K562 (cell line): ENCODE data around the gene PTCH1. TPM values are rescaled to one million over a fixed set of nuclear protein-coding genes. Genes with fewer than 3 reads are reported as not detected.

ENCODE experiments used
- ATAC-seq: fragments of 200-7000 bp; cut with Tn5 transposase; 3 replicates; pipeline ENCODE4 v1.9.1; 2020; ENCODE audit warnings: moderate library complexity
- BruUV-seq: library from RNA; stranded (reverse); fragments of 400-500 nt; replicated peaks from 2 replicates; lab custom pipeline; 2021; lab: Mats Ljungman, UMichigan
- CTCF ChIA-PET: fragments of 300-600 bp; formaldehyde crosslinking; extraction: SDS; loops from one replicate; lab custom pipeline; 2021; ENCODE audit warnings: low intra/inter-chr PET ratio; lab: Yijun Ruan, JAX
- POLR2A ChIA-PET: fragments of 300-600, 350-650 bp; sonication (Branson Sonifier 250); formaldehyde crosslinking; extraction: SDS; loops from one replicate; lab custom pipeline; 2021; ENCODE audit warnings: antibody characterized with exemption, inconsistent platforms; lab: Yijun Ruan, JAX
- DNase-seq, 4 experiments: peaks; one replicate each; pipeline versions ENCODE4 v3.0.0 to v3.0.0-alpha.2; 2011 to 2018; ENCODE audit warnings: low spot score in 3 of 4, mixed read lengths in 3 of 4; ENCODE audit errors: extremely low read depth in 1 of 4
- FAIRE-seq: peaks from 2 replicates; lab custom pipeline; 2011; peaks lifted over from hg19 to GRCh38; lab: Jason Lieb, UNC
- H2AFZ ChIP-seq: 2 replicates; pipeline ENCODE4 v1.6.0; 2011; ENCODE audit warnings: low read depth, low read length, control low read depth, inconsistent platforms
- H3K27ac ChIP-seq: fragments of 200-600 bp; 3 replicates; pipeline ENCODE4 v1.8.0; 2011; ENCODE audit warnings: low read depth, mild to moderate bottlenecking, control low read depth, inconsistent platforms, low read length, moderate library complexity, mixed read lengths; ENCODE audit errors: extremely low read depth
- H3K27me3 ChIP-seq, 2 experiments: fragments of 300-600 bp in 1 of 2; 2 replicates in 1 of 2; 3 replicates in 1 of 2; pipeline versions ENCODE4 v1.6.0 to v1.8.0; 2011; ENCODE audit warnings: inconsistent platforms in 2 of 2, low read length in 2 of 2, mild to moderate bottlenecking in 1 of 2, mixed read lengths in 1 of 2, moderate library complexity in 1 of 2; ENCODE audit not compliant: control insufficient read depth in 2 of 2, insufficient read depth in 2 of 2
- H3K36me3 ChIP-seq: fragments of 300-600 bp; 3 replicates; pipeline ENCODE4 v1.8.0; 2011; ENCODE audit warnings: mild to moderate bottlenecking, low read length, inconsistent platforms; ENCODE audit not compliant: control insufficient read depth, insufficient read depth
- H3K4me1 ChIP-seq, 2 experiments: fragments of 200-600 bp in 1 of 2; replicated peaks in 1 of 2; 2 replicates in 1 of 2; 3 replicates in 1 of 2; pipeline versions ENCODE4 v1.5.1 to v1.8.0; 2011; ENCODE audit warnings: inconsistent platforms in 2 of 2, low read length in 2 of 2, mild to moderate bottlenecking in 1 of 2, mixed read lengths in 1 of 2, moderate library complexity in 1 of 2; ENCODE audit not compliant: control insufficient read depth in 2 of 2, insufficient read depth in 2 of 2
- H3K4me2 ChIP-seq: 2 replicates; pipeline ENCODE4 v1.6.1; 2011; ENCODE audit warnings: low read length, control low read depth, inconsistent platforms, mixed read lengths; ENCODE audit not compliant: insufficient read depth
- H3K4me3 ChIP-seq: fragments of 200-600 bp; sonication (generic), shearing (Covaris generic); 2 replicates; pipeline ENCODE4 v1.5.1; 2016; ENCODE audit warnings: control low read depth, inconsistent platforms
- H3K79me2 ChIP-seq: fragments of 200-600 bp; 3 replicates; pipeline ENCODE4 v1.8.0; 2011; ENCODE audit warnings: low read length, inconsistent platforms; ENCODE audit not compliant: control insufficient read depth, insufficient read depth
- H3K9ac ChIP-seq, 2 experiments: 2 replicates each; pipeline versions ENCODE4 v1.6.0 to v1.6.1; 2011; ENCODE audit warnings: low read depth in 2 of 2, low read length in 2 of 2, control low read depth in 1 of 2, inconsistent platforms in 1 of 2, mild to moderate bottlenecking in 1 of 2, mixed read lengths in 1 of 2; ENCODE audit not compliant: insufficient read depth in 1 of 2
- H3K9me1 ChIP-seq: one replicate; pipeline ENCODE4 v1.6.0; 2011; ENCODE audit warnings: inconsistent platforms, mild to moderate bottlenecking, low read length, moderate library complexity; ENCODE audit not compliant: control insufficient read depth, insufficient read depth
- H3K9me3 ChIP-seq: replicated peaks from 2 replicates; pipeline ENCODE4 v1.5.1; 2011; ENCODE audit warnings: low read depth, low read length, inconsistent platforms; ENCODE audit not compliant: control insufficient read depth, insufficient read depth
- H4K20me1 ChIP-seq: replicated peaks from 2 replicates; pipeline ENCODE4 v1.6.1; 2011; ENCODE audit warnings: low read length, inconsistent platforms, mixed read lengths; ENCODE audit not compliant: control insufficient read depth, insufficient read depth
- BRF1 ChIP-seq: IDR thresholded peaks from 3 replicates; pipeline ENCODE4 v1.6.1; 2011; ENCODE audit warnings: borderline replicate concordance, mild to moderate bottlenecking; ENCODE audit not compliant: insufficient read length; ENCODE audit errors: extremely low read depth
- FOXJ2 ChIP-seq: fragments of 200-800 bp; sonication (Bioruptor generic); IDR thresholded peaks from 2 replicates; pipeline ENCODE4 v1.6.1; 2016; ENCODE audit warnings: missing genetic modification characterization, missing compliant biosample characterization
- MBD1 ChIP-seq: fragments of 250-450 bp; sonication (Bioruptor Pico); IDR thresholded peaks from 2 replicates; pipeline ENCODE4 v1.8.0; 2022; ENCODE audit warnings: inconsistent platforms
- TAF1 ChIP-seq: IDR thresholded peaks from 2 replicates; pipeline ENCODE4 v1.6.1; 2011; ENCODE audit warnings: mild to moderate bottlenecking, low read length, moderate library complexity; ENCODE audit not compliant: insufficient read depth, control insufficient read depth, severe bottlenecking; ENCODE audit errors: extremely low read depth
- TOE1 ChIP-seq, 2 experiments: fragments of 450-650 bp in 1 of 2; sonication (generic) in 1 of 2; formaldehyde crosslinking in 1 of 2; IDR thresholded peaks; 2 replicates each; pipeline versions ENCODE4 v1.7.1 to v1.8.0; 2016 to 2022; ENCODE audit warnings: borderline replicate concordance in 2 of 2, mild to moderate bottlenecking in 2 of 2, antibody characterized with exemption in 1 of 2, inconsistent platforms in 1 of 2, low read depth in 1 of 2, missing genetic modification reagents in 1 of 2, moderate library complexity in 1 of 2
- ZBTB7A ChIP-seq: IDR thresholded peaks from 2 replicates; pipeline ENCODE4 v1.6.1; 2011; ENCODE audit warnings: low read depth, mild to moderate bottlenecking, low read length, moderate library complexity, borderline replicate concordance; ENCODE audit not compliant: control insufficient read depth
- ZFP30 ChIP-seq: fragments of 250-450 bp; sonication (Bioruptor Pico); IDR thresholded peaks from 2 replicates; pipeline ENCODE4 v1.8.0; 2022; ENCODE audit warnings: moderate library complexity, mild to moderate bottlenecking, inconsistent platforms, borderline replicate concordance
- ZFX ChIP-seq: sonication (generic); formaldehyde crosslinking; IDR thresholded peaks from 2 replicates; pipeline ENCODE4 v1.8.0; 2022; ENCODE audit warnings: mild to moderate bottlenecking, missing genetic modification reagents, moderate library complexity
- ZNF3 ChIP-seq: fragments of 250-450 bp; sonication (Bioruptor Pico); IDR thresholded peaks from 2 replicates; pipeline ENCODE4 v1.5.0; 2021; ENCODE audit warnings: mild to moderate bottlenecking, moderate library complexity
- ZNF316 ChIP-seq: fragments of 450-650 bp; IDR thresholded peaks from 2 replicates; pipeline ENCODE4 v1.6.1; 2016
- WGBS: fragments of 100-300 bp; shearing (Covaris generic); methylation state at CpG from one replicate; pipeline ENCODE4 v1.1.6; 2016; ENCODE audit warnings: low coverage, mixed read lengths; ENCODE audit not compliant: insufficient coverage; ENCODE audit errors: missing lambda C conversion rate; 5-methylcytosine and 5-hydroxymethylcytosine counted together
- in situ Hi-C: fragments of 300-500 bp; cut with MboI; formaldehyde crosslinking; loops from 4 replicates; pipeline ENCODE4 v1.15.0; 2018; ENCODE audit warnings: inconsistent platforms, mixed read lengths
- intact Hi-C: fragments of 100-400 bp; cut with micrococcal nuclease; formaldehyde crosslinking; loops from 2 replicates; pipeline ENCODE4 v1.14.2; 2022
- polyA plus RNA-seq, 8 experiments: library from polyadenylated mRNA; depleted of rRNA in 4 of 8; stranded (reverse) in 5 of 8; unstranded in 3 of 8; fragments of >200 nt; fragmentation: Nextera tagmentation in 2 of 8; fragmentation: Illumina TruSeq in 1 of 8; extraction: Ambion mirVana in 2 of 8; extraction: Trizol in 1 of 8; gene quantifications; 2 replicates each; pipeline versions ENCODE4 v1.2.1 to v1.2.3, GENCODE V29; 2011 to 2014; ENCODE audit warnings: inconsistent platforms in 1 of 8, missing spikeins in 1 of 8
- total RNA-seq, 7 experiments: library from RNA; depleted of rRNA in 6 of 7; stranded (reverse); fragments of >200 nt in 6 of 7; fragmentation: Illumina TruSeq in 2 of 7; extraction: Trizol in 2 of 7; gene quantifications; 2 replicates each; pipeline versions ENCODE4 v1.2.1 to v1.2.3, GENCODE V29; 2011 to 2021; ENCODE audit warnings: low replicate concordance in 1 of 7
- TF ChIP-seq, protein P1 (sequence below): sonication (generic); formaldehyde crosslinking; IDR thresholded peaks from 2 replicates; pipeline ENCODE4 v1.8.0; 2022; ENCODE audit warnings: mild to moderate bottlenecking, missing genetic modification reagents, borderline replicate concordance

The PTCH1 gene
- total and polyA plus RNA-seq, 9 of the 15 experiments (the other 6 are each of a cell fraction or from before 2014, with no cell fraction given) = 0.70 to 9.9 (median 3.8) TPM

DNA sequence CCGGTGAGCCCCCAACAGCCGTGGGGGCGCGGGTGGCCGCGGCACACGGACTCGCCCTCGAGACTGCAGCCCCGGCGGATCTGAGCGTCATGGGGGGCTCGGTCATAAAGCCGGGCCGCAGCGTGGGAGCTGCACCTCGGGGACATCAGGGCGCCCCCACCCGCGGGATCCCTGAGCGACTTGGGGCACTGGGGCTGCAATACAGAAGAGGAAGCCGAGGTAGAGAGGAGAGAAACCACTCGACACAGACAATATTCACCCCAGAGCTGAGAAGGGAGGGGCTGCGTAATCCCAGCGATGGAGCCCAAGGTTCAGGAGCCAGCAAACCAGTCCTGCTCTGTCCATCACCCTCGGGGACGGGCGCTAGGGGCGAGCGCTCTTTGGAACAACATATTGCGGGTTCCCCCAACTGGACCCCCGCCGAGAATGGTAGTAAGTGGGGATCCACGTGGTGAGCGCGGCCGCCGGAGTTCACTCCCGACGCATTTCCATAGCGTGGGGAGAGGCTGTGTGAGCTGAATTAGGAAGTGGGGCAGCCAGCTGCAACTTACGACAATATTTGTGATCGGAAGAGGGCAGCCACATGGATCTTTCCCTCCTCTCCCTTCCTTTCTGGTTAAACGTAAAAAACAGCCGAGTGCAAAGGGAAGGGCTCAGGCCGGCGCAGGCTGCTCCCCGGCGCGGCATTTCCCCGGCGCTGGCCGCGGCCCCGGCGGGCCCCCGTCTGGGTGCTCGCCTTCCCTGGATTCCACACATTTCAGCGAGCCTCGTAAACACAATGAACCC lies 9.9 kb downstream of the PTCH1 start (continued):
- TF ChIP-seq ZBTB7A = no peak; the same call in 1 of the 2 replicates
- peak; percentile 36; the same call in 1 of the 2 replicates for TF ChIP-seq ZFX (CRISPR knock-in tag)
- TF ChIP-seq, all 486 proteins: peak for 43

- DNase-seq (peak in 2 of 4 experiments; percentile 30 to 66), ATAC-seq (peak; percentile 12), FAIRE-seq (no peak)
- 2% methylated on average over 21 of the region's 23 CpGs for WGBS
- Histone ChIP-seq H4K20me1 (0 out of 2 replicates have a peak, but pooled peaks cover 3% of the 10 kb centered on the region), H3K36me3 (no peaks in the 10 kb centered on the region), H3K27me3 (no peaks in the 10 kb centered on the region), H3K4me2 (peak overlapping the region; percentile 84), H3K4me3 (peak overlapping the region; percentile 84), H3K9me1 (no peaks in the 10 kb centered on the region), H3K9ac (peak overlapping the region; percentile 77 to 93), H3K4me1 (peaks cover 19 to 45% of the 10 kb centered on the region in 2 experiments; a peak in 4 of 5 replicates), H3K9me3 (no peaks in the 10 kb centered on the region), H3K79me2 (peaks cover 52% of the 10 kb centered on the region), H3K27ac (peak overlapping the region; percentile 88), H2AFZ (peak overlapping the region; percentile 88)
- CTCF ChIA-PET = no interaction called here
- POLR2A ChIA-PET = interaction anchor here (0.7 kb wide), 1 partner anchor 24 kb away, joined by 3 read pairs; no protein-coding TSS in a partner anchor
- no TSS peak for BruUV-seq
- intact Hi-C loops (loop anchor here (2.0 to 5.0 kb wide), 3 partner anchors 72 to 94 kb away; no protein-coding TSS in a partner anchor), in situ Hi-C loops (no loop called here)
- TF ChIP-seq BRF1 = no peak
- TF ChIP-seq ZNF316 = no peak
- TF ChIP-seq, protein P1, sequence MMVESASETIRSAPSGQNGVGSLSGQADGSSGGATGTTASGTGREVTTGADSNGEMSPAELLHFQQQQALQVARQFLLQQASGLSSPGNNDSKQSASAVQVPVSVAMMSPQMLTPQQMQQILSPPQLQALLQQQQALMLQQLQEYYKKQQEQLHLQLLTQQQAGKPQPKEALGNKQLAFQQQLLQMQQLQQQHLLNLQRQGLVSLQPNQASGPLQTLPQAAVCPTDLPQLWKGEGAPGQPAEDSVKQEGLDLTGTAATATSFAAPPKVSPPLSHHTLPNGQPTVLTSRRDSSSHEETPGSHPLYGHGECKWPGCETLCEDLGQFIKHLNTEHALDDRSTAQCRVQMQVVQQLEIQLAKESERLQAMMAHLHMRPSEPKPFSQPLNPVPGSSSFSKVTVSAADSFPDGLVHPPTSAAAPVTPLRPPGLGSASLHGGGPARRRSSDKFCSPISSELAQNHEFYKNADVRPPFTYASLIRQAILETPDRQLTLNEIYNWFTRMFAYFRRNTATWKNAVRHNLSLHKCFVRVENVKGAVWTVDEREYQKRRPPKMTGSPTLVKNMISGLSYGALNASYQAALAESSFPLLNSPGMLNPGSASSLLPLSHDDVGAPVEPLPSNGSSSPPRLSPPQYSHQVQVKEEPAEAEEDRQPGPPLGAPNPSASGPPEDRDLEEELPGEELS (CRISPR knock-in tag) = no peak
- peak; percentile 7 for TF ChIP-seq TAF1
- no peak for TF ChIP-seq MBD1 (CRISPR knock-in tag)
- no peak for TF ChIP-seq ZFP30 (CRISPR knock-in tag)
- TF ChIP-seq ZNF3 (CRISPR knock-in tag) = no peak
- no peak for TF ChIP-seq FOXJ2 (tag)
- no peak for TF ChIP-seq TOE1 (IDR thresholded peaks at IDR 0.05; ENCODE audit: borderline replicate concordance)
- TF ChIP-seq TOE1 (CRISPR knock-in tag; IDR thresholded peaks at IDR 0.05; ENCODE audit: borderline replicate concordance, low read depth) = no peak
These were observed 10.4 kb downstream of the PTCH1 start for GRCh38 chr9:95506428-95506677.
